SJCRH30 (cell line): ENCODE results near the gene SEMA3G. TPM values are rescaled to one million over a fixed set of nuclear protein-coding genes. Genes with fewer than 3 reads are reported as not detected.

Source experiments
- DNase-seq, 2 experiments: peaks; one replicate each; pipeline ENCODE4 v3.0.0-alpha.2; 2015 to 2020
- H3K27ac ChIP-seq: fragments of 250-450 bp; sonication (Bioruptor Pico); 2 replicates; pipeline ENCODE4 v1.5.1; 2020; ENCODE audit warnings: mild to moderate bottlenecking, moderate library complexity
- H3K27me3 ChIP-seq: fragments of 250-450 bp; sonication (Bioruptor Pico); 2 replicates; pipeline ENCODE4 v1.5.1; 2020; ENCODE audit warnings: mild to moderate bottlenecking, moderate library complexity
- H3K36me3 ChIP-seq: fragments of 250-450 bp; sonication (Bioruptor Pico); 2 replicates; pipeline ENCODE4 v1.5.1; 2020; ENCODE audit warnings: mild to moderate bottlenecking, moderate library complexity
- H3K4me1 ChIP-seq: fragments of 250-450 bp; sonication (Bioruptor Pico); 2 replicates; pipeline ENCODE4 v1.5.1; 2020; ENCODE audit warnings: mild to moderate bottlenecking, moderate library complexity
- H3K4me3 ChIP-seq: fragments of 250-450 bp; sonication (Bioruptor Pico); 2 replicates; pipeline ENCODE4 v1.5.1; 2020; ENCODE audit warnings: mild to moderate bottlenecking, moderate library complexity
- H3K9me3 ChIP-seq: fragments of 250-450 bp; sonication (Bioruptor Pico); replicated peaks from 2 replicates; pipeline ENCODE4 v1.5.1; 2020; ENCODE audit warnings: mild to moderate bottlenecking, moderate library complexity
- total RNA-seq: library from RNA; depleted of rRNA; stranded (reverse); fragments of >200 nt; shearing (Covaris generic); gene quantifications from 2 replicates; pipeline ENCODE4 v1.2.3, GENCODE V29; 2014

SEMA3G gene
- total RNA-seq, 1 experiment from 2014 or later, result 0.10 TPM

DNA sequence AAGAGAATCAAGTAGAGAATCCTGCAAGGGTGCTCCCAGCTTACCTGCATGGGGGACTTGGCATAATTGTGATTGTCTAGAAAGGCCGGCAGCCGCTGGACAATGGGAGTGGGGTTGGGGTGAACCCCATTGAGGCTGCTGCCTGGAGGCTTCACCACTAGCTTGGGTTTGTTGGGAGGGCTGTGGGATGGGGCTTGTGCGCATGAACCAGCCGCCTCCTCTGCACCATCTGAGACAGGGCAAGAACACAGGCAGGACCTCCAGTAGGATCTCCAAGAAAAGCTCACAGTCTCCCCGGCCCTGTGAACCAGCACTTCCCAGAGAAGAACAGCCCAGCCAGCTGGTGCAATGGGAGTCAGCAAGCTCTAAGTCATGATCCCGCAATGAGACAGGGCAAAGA is 39.8 kb downstream of the SEMA3G start:
- H3K36me3 ChIP-seq, result peaks cover 44% of the 10 kb centered on the region
- H3K27ac ChIP-seq, result no peak overlapping the region
- H3K9me3 ChIP-seq, result no peaks in the 10 kb centered on the region
- no peaks in the 10 kb centered on the region for H3K27me3 ChIP-seq
- no peak overlapping the region for H3K4me3 ChIP-seq
- DNase-seq, result no peak
- 0 out of 2 replicates have a peak, but pooled peaks cover 5% of the 10 kb centered on the region for H3K4me1 ChIP-seq

DNA sequence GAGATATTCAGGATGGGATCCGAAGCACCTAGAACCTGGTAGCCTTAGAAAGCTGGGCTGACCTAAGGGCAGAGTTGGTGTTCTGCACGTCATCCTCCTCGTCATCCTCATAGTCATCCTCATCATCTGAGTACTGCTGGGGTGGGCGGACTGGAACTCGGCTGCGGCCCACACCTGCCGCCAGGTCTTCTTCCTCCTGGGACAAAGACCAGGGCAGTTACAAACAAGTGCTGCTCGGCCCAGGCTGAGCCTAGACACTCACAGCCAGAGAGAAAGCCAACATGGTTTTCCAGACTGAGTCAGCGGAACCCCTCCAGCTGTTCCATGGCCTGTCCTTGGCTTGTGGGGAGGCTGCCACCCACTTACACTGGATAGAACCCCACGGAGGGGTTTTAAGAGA is 40.5 kb downstream of the SEMA3G start:
- Histone ChIP-seq H3K4me3 (no peak overlapping the region), H3K27me3 (no peaks in the 10 kb centered on the region), H3K4me1 (0 out of 2 replicates have a peak, but pooled peaks cover 5% of the 10 kb centered on the region), H3K36me3 (peaks cover 44% of the 10 kb centered on the region), H3K9me3 (no peaks in the 10 kb centered on the region), H3K27ac (no peak overlapping the region)
- no peak for DNase-seq

DNA sequence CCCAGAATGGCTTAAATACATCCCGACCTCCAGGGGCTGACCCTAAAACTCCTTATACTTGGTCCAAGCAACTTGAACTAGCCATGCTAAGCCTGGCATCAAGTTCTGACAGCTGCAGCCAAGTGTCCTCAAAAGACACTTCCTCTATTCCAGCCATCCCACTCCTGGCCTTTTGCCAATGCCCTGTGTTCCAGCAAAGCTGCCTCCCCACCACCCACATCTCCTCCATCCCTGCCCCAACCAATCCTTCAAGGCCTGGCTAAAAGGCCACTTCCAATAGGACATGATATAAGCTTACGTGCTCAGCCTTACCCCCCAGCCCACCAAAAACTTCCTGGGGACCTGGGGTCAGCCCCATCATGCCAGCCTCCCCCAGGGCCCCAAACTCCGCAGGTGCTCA is 40.9 kb downstream of the SEMA3G start:
- Histone ChIP-seq H3K27ac (no peak overlapping the region), H3K9me3 (no peaks in the 10 kb centered on the region), H3K36me3 (peaks cover 44% of the 10 kb centered on the region), H3K27me3 (no peaks in the 10 kb centered on the region), H3K4me3 (no peak overlapping the region), H3K4me1 (0 out of 2 replicates have a peak, but pooled peaks cover 4% of the 10 kb centered on the region)
- DNase-seq, result peak in 1 of 2 experiments; percentile 23

DNA sequence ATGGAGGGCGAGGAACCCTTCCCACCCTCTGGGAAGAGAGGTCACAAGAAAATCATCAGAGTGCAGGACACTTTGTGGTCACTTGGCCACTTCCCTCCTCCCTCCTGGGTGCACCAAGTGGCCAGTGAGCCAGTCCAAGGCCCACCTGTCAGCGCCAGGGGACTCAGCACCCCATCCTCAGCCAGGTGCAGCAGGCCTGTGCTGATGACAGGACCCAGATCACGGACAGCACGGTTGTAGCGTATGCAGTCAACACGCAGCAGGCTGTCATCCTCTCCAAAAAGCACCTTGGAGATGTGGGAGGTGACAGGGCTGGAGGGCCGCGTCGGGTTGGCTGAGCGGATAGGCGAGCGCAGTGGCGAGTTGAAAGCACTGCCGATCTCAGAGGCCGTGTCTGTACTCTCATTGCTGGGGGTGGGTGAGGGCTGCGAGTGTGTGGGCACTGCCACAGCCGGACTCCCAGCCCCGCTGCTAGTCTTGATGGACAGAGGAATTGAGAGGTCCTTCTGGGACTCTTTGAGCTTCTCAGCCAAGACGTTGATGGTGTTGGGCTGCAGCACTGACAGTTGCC is 41.5 kb downstream of the SEMA3G start:
- no peak for DNase-seq

DNA sequence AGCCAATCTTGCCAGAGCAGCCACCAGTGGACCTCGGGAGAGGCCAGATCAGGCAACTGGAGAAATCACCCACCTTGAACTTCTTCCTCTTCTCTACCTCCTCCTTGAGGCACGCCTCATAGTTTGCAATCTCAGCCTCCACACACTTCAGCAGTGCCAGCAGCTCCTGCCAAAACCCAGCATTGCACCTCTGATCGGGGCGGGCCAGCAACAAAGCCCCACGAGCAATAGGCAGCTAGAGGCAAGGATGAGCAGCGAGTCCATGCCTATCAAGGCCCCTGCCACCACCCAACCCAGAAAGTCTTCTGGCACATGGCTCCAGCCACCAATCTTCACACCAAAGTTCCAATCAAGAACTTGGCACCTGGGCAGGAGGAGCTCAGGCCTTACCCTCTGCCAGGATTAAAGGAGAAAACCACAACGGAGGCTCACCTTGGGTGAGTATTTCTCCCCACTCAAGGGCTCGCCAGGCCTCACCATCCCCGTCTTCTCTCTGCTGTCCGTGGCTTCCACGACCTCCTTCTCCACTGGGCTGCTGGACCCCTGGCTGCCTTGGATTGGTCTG is 42.1 kb downstream of the SEMA3G start:
- Histone ChIP-seq H3K4me1 (no peaks in the 10 kb centered on the region), H3K27ac (no peak overlapping the region), H3K4me3 (no peak overlapping the region), H3K9me3 (no peaks in the 10 kb centered on the region), H3K36me3 (peaks cover 40% of the 10 kb centered on the region), H3K27me3 (no peaks in the 10 kb centered on the region)
- no peak for DNase-seq

More for the DNA sequence above, 41.5 kb downstream of the SEMA3G start:
- H3K27me3 ChIP-seq, result no peaks in the 10 kb centered on the region
- no peak overlapping the region for H3K4me3 ChIP-seq
- H3K27ac ChIP-seq, result no peak overlapping the region
- H3K9me3 ChIP-seq, result no peaks in the 10 kb centered on the region
- H3K4me1 ChIP-seq, result no peaks in the 10 kb centered on the region
- H3K36me3 ChIP-seq, result peaks cover 43% of the 10 kb centered on the region

- no peak for DNase-seq
- Histone ChIP-seq H3K36me3 (peaks cover 34% of the 10 kb centered on the region), H3K4me1 (no peaks in the 10 kb centered on the region), H3K27ac (no peak overlapping the region), H3K9me3 (no peaks in the 10 kb centered on the region), H3K27me3 (no peaks in the 10 kb centered on the region), H3K4me3 (no peak overlapping the region)
These were observed 42.8 kb downstream of the SEMA3G start for GRCh38 chr3:52402101-52402521.

DNA sequence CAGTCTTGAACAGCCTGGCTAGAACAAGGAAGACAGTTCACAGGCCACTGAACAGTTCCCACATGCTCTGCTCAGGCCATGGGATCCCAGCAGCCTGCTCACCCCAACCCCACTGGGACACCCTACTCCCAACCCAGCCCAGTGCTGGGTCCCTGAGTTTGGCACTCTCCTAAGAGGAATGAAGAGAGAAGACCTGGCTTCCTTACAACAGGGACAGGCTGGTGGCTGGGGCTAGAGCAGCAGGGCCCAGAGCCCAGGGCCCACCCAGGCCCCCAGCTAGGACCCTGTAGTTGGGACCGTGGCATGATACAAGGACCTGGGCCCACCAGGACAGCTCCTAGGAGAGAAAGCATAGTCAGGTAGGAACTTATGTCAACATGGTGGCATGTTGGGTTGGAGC is 43.4 kb downstream of the SEMA3G start:
- Histone ChIP-seq H3K36me3 (peaks cover 34% of the 10 kb centered on the region; the same call in 1 of the 2 replicates), H3K27ac (no peak overlapping the region)
- no peak for DNase-seq

GRCh38 chr3:52401021-52401420 is 43.9 kb downstream of the SEMA3G start:
- no peaks in the 10 kb centered on the region for H3K4me1 ChIP-seq
- no peak overlapping the region for H3K27ac ChIP-seq
- H3K4me3 ChIP-seq, result no peak overlapping the region
- no peak for DNase-seq
- H3K27me3 ChIP-seq, result no peaks in the 10 kb centered on the region
- H3K36me3 ChIP-seq, result peaks cover 32% of the 10 kb centered on the region; the same call in 1 of the 2 replicates
- no peaks in the 10 kb centered on the region for H3K9me3 ChIP-seq

More for the DNA sequence above, 43.4 kb downstream of the SEMA3G start:
- H3K9me3 ChIP-seq, result no peaks in the 10 kb centered on the region
- H3K4me3 ChIP-seq, result no peak overlapping the region
- no peaks in the 10 kb centered on the region for H3K4me1 ChIP-seq
- H3K27me3 ChIP-seq, result no peaks in the 10 kb centered on the region

DNA sequence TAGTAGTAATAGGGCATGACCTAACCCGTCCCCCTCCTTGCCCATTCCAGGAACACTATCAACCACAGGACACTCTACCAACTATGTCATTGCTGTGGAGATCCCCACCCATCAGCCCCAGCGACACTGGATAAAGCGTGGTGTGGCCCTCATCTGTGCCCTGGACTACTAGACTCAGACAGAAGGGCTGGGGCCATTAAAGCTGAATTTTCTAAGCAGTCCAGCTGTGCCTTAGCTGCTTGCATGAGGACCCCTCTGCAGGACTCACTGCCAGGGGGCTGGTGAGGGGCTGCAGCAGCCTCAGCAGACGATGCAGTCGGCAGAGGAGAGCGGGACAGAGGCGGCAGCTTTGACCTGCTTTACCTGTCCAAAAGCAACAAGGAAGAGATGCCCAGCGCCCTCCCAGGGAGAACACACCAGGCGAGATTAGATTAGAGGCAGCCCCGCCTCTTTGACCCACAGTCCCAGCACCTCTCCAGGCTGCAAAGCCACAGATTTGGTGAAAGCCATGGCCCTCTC is 44.6 kb downstream of the SEMA3G start:
- Histone ChIP-seq H3K9me3 (no peaks in the 10 kb centered on the region), H3K4me3 (no peak overlapping the region), H3K27me3 (no peaks in the 10 kb centered on the region), H3K4me1 (no peaks in the 10 kb centered on the region), H3K27ac (no peak overlapping the region), H3K36me3 (peaks cover 25% of the 10 kb centered on the region; the same call in 1 of the 2 replicates)
- DNase-seq, result no peak

DNA sequence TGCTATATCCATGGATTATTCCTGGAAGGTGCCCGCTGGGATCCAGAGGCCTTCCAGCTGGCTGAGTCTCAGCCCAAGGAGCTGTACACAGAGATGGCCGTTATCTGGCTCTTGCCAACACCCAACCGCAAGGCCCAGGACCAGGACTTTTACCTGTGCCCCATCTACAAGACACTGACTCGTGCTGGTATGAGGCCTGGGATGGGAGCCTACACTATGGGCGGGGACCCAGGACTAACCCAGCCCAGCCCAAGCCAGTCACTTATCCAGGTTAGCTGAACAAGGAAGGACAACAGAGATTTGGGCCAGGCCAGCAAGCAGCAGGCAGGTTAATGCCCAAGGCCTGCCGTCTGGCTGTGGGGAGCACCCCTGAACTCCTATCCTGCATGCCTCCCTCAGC is 45.3 kb downstream of the SEMA3G start:
- Histone ChIP-seq H3K27ac (no peak overlapping the region), H3K9me3 (no peaks in the 10 kb centered on the region), H3K27me3 (no peaks in the 10 kb centered on the region), H3K4me3 (no peak overlapping the region), H3K4me1 (no peaks in the 10 kb centered on the region), H3K36me3 (peaks cover 24% of the 10 kb centered on the region; the same call in 1 of the 2 replicates)
- no peak for DNase-seq

DNA sequence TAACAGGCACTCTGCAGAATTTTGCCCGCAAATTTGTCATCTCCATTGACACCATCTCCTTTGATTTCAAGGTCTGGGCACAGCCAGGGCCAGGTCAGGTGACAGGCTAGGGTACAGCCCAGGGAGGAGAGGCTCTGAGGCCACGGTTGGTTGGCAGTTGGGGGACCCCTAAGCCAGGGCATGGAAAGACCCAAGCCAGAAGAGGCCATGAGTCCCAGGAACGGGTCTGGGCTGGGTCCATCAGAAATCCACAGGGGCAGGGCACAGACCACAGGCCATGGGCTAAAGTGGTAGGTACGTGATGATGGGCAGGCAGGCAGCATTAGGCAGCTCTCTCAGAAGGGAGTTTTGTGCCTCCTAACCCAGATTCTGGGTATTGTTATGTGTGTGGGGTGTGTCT is 45.8 kb downstream of the SEMA3G start:
- Histone ChIP-seq H3K4me3 (no peak overlapping the region), H3K27me3 (no peaks in the 10 kb centered on the region; the same call in 1 of the 2 replicates), H3K9me3 (no peaks in the 10 kb centered on the region), H3K4me1 (no peaks in the 10 kb centered on the region), H3K36me3 (peaks cover 23% of the 10 kb centered on the region; the same call in 1 of the 2 replicates), H3K27ac (no peak overlapping the region)
- no peak for DNase-seq

DNA sequence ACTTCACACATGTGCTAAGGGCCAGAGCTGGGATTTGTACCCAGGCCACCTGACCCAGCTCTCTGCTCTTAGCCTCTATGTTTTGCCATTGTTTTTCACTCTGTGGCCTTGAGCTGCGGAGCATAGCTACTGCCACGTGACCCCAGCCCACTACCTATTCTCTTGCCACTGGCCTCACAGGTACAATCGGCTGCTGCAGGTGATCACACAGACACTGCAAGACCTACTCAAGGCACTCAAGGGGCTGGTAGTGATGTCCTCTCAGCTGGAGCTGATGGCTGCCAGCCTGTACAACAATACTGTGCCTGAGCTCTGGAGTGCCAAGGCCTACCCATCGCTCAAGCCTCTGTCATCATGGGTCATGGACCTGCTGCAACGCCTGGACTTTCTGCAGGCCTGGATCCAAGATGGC is 46.2 kb downstream of the SEMA3G start:
- Histone ChIP-seq H3K27me3 (no peaks in the 10 kb centered on the region; the same call in 1 of the 2 replicates), H3K36me3 (peaks cover 20% of the 10 kb centered on the region; the same call in 1 of the 2 replicates), H3K27ac (no peak overlapping the region), H3K9me3 (no peaks in the 10 kb centered on the region), H3K4me3 (no peak overlapping the region), H3K4me1 (no peaks in the 10 kb centered on the region)
- DNase-seq, result no peak

- Histone ChIP-seq H3K9me3 (no peaks in the 10 kb centered on the region), H3K36me3 (peaks cover 13% of the 10 kb centered on the region; the same call in 1 of the 2 replicates), H3K27ac (no peak overlapping the region), H3K4me3 (no peak overlapping the region), H3K4me1 (no peaks in the 10 kb centered on the region), H3K27me3 (no peaks in the 10 kb centered on the region; the same call in 1 of the 2 replicates)
- DNase-seq, result no peak
These were observed 47.1 kb downstream of the SEMA3G start for GRCh38 chr3:52397676-52398399.

- Histone ChIP-seq H3K27ac (no peak overlapping the region), H3K27me3 (no peaks in the 10 kb centered on the region; the same call in 1 of the 2 replicates), H3K9me3 (no peaks in the 10 kb centered on the region), H3K4me1 (no peaks in the 10 kb centered on the region), H3K36me3 (peaks cover 7% of the 10 kb centered on the region; the same call in 1 of the 2 replicates), H3K4me3 (no peak overlapping the region)
- no peak for DNase-seq
These were observed 47.9 kb downstream of the SEMA3G start for GRCh38 chr3:52396907-52397591.
